Liver (tissue), 9 donors: ENCODE data around the gene LIX1L. TPM values are rescaled to one million over a fixed set of nuclear protein-coding genes. Genes with fewer than 3 reads are reported as not detected.
A peak's percentile ranks its signal among the peaks of the same experiment; 100 is the strongest.

ENCODE experiments used
- DNase-seq: peaks from one replicate; pipeline ENCODE4 v3.0.0-alpha.2; 2017; ENCODE audit warnings: low spot score
- H3K27ac ChIP-seq, 2 donors: one replicate each; pipeline ENCODE4 v1.7.0; 2013; ENCODE audit warnings: inconsistent platforms in 2 of 2, low read length in 2 of 2, control low read depth in 1 of 2, low read depth in 1 of 2, mild to moderate bottlenecking in 1 of 2
- H3K27me3 ChIP-seq, 4 donors: one replicate each; pipeline versions ENCODE4 v1.6.1 to v1.7.0; 2013; ENCODE audit warnings: low read length in 3 of 4, inconsistent platforms in 1 of 4, mild to moderate bottlenecking in 1 of 4, moderate library complexity in 1 of 4; ENCODE audit not compliant: control insufficient read depth in 4 of 4, insufficient read depth in 4 of 4
- H3K36me3 ChIP-seq, 4 donors: one replicate each; pipeline versions ENCODE4 v1.6.1 to v1.7.0; 2013; ENCODE audit warnings: low read length in 3 of 4, mild to moderate bottlenecking in 3 of 4, low read depth in 1 of 4, moderate library complexity in 1 of 4; ENCODE audit not compliant: control insufficient read depth in 4 of 4, insufficient read depth in 3 of 4
- H3K4me1 ChIP-seq, 4 donors: one replicate each; pipeline versions ENCODE4 v1.6.1 to v1.7.0; 2013; ENCODE audit warnings: low read length in 3 of 4, mild to moderate bottlenecking in 3 of 4, moderate library complexity in 1 of 4; ENCODE audit not compliant: control insufficient read depth in 4 of 4, insufficient read depth in 4 of 4
- H3K4me3 ChIP-seq, 3 donors: one replicate each; pipeline versions ENCODE4 v1.6.1 to v1.7.0; 2013; ENCODE audit warnings: low read length in 3 of 3, control low read depth in 1 of 3, low read depth in 1 of 3, mild to moderate bottlenecking in 1 of 3
- H3K9ac ChIP-seq, 2 donors: one replicate each; pipeline ENCODE4 v1.7.0; 2013; ENCODE audit warnings: low read length in 2 of 2, mild to moderate bottlenecking in 2 of 2, moderate library complexity in 2 of 2, control low read depth in 1 of 2, low read depth in 1 of 2
- H3K9me3 ChIP-seq, 4 donors: one replicate each; pipeline versions ENCODE4 v1.6.1 to v1.7.0; 2013; ENCODE audit warnings: low read length in 3 of 4; ENCODE audit not compliant: control insufficient read depth in 4 of 4
- ATF3 ChIP-seq: IDR thresholded peaks from 2 replicates; pipeline ENCODE4 v1.6.1; 2016; ENCODE audit warnings: antibody characterized with exemption
- EGR1 ChIP-seq, 2 donors: IDR thresholded peaks; 2 replicates each; pipeline ENCODE4 v1.6.1; 2016 to 2018; ENCODE audit warnings: antibody characterized with exemption in 2 of 2, low read depth in 2 of 2
- FOXA1 ChIP-seq: IDR thresholded peaks from 2 replicates; pipeline ENCODE4 v1.6.1; 2016; ENCODE audit warnings: antibody characterized with exemption
- FOXA2 ChIP-seq: IDR thresholded peaks from 2 replicates; pipeline ENCODE4 v1.6.1; 2016; ENCODE audit warnings: antibody characterized with exemption
- GABPA ChIP-seq, 2 donors: IDR thresholded peaks in 1 of 2; conservative IDR thresholded peaks in 1 of 2; 2 replicates each; pipeline ENCODE4 v1.6.1; 2016; ENCODE audit warnings: antibody characterized with exemption in 2 of 2, mild to moderate bottlenecking in 1 of 2, moderate library complexity in 1 of 2
- HNF4A ChIP-seq, 2 donors: conservative IDR thresholded peaks; 2 replicates each; pipeline ENCODE4 v1.6.1; 2016; ENCODE audit warnings: antibody characterized with exemption in 2 of 2, mild to moderate bottlenecking in 2 of 2
- HNF4G ChIP-seq: IDR thresholded peaks from 2 replicates; pipeline ENCODE4 v1.6.1; 2016; ENCODE audit warnings: antibody characterized with exemption
- JUND ChIP-seq, 2 donors: IDR thresholded peaks; 2 replicates each; pipeline ENCODE4 v1.6.1; 2016; ENCODE audit warnings: antibody characterized with exemption in 2 of 2
- MAX ChIP-seq: IDR thresholded peaks from 2 replicates; pipeline ENCODE4 v1.6.1; 2016; ENCODE audit warnings: antibody characterized with exemption
- NR2F2 ChIP-seq: IDR thresholded peaks from 2 replicates; pipeline ENCODE4 v1.6.1; 2016; ENCODE audit warnings: antibody characterized with exemption
- RAD21 ChIP-seq, 2 donors: IDR thresholded peaks; 2 replicates each; pipeline ENCODE4 v1.6.1; 2016; ENCODE audit warnings: antibody characterized with exemption in 2 of 2, mild to moderate bottlenecking in 2 of 2
- RXRA ChIP-seq, 2 donors: IDR thresholded peaks; 2 replicates each; pipeline ENCODE4 v1.6.1; 2017 to 2018; ENCODE audit warnings: antibody characterized with exemption in 2 of 2, mild to moderate bottlenecking in 1 of 2
- SP1 ChIP-seq: IDR thresholded peaks from 2 replicates; pipeline ENCODE4 v1.6.1; 2018; ENCODE audit warnings: antibody characterized with exemption, mild to moderate bottlenecking
- TAF1 ChIP-seq: conservative IDR thresholded peaks from 2 replicates; pipeline ENCODE4 v1.6.1; 2016; ENCODE audit warnings: antibody characterized with exemption, mild to moderate bottlenecking
- YY1 ChIP-seq: IDR thresholded peaks from 2 replicates; pipeline ENCODE4 v1.6.1; 2016; ENCODE audit warnings: antibody characterized with exemption, mild to moderate bottlenecking
- WGBS: extraction: QIAGEN DNeasy Blood & Tissue Kit; methylation state at CpG from one replicate; pipeline ENCODE4 v1.1.7; 2013; 5-methylcytosine and 5-hydroxymethylcytosine counted together
- polyA plus RNA-seq, 2 donors: library from polyadenylated mRNA; stranded (reverse) in 1 of 2; unstranded in 1 of 2; fragments of 200-250 nt in 1 of 2; fragments of >200 nt in 1 of 2; fragmentation: Nextera tagmentation in 1 of 2; extraction: Ambion mirVana in 1 of 2; gene quantifications; one replicate each; pipeline versions ENCODE4 v1.2.1 to v1.2.3, GENCODE V29; 2013 to 2015
- total RNA-seq, 2 donors: library from RNA; depleted of rRNA; stranded (reverse); fragments of >200 nt; gene quantifications; one replicate each; pipeline ENCODE4 v1.2.3, GENCODE V29; 2014
- TF ChIP-seq, protein P1 (sequence below): IDR thresholded peaks from 2 replicates; pipeline ENCODE4 v1.6.1; 2016; ENCODE audit warnings: antibody characterized with exemption, mild to moderate bottlenecking
- TF ChIP-seq, protein P2 (sequence below): fragments of 150-350 bp; IDR thresholded peaks from 2 replicates; pipeline ENCODE4 v1.5.1; 2017; ENCODE audit warnings: improper control_type of control experiment, low read depth, low read length; ENCODE audit not compliant: missing input control
- TF ChIP-seq, protein P3 (sequence below): IDR thresholded peaks from 2 replicates; pipeline ENCODE4 v1.6.1; 2016; ENCODE audit warnings: antibody characterized with exemption
- donor health status: healthy.
- donor health status: healthy.
- donor health status: healthy.
- donor health status: healthy.
- donor health status: healthy.

The LIX1L gene
- total and polyA plus RNA-seq, 4 donors = 4.6 to 8.6 (median 6.3) TPM

- H3K27me3 ChIP-seq = no peaks in the 10 kb centered on the region
- peak overlapping the region; percentile 80 to 91 for H3K27ac ChIP-seq
- DNase-seq = no peak
- WGBS = 8% methylated on average over 5 of the region's 5 CpGs
- peaks cover 7 to 37% (median 23%) of the 10 kb centered on the region in 4 donors for H3K4me1 ChIP-seq
- H3K9ac ChIP-seq = peak overlapping the region in 1 of 2 donors; percentile 54
- TF ChIP-seq TAF1 (no peak), ATF3 (no peak), EGR1 (IDR thresholded peaks at IDR 0.05; ENCODE audit: low read depth in 2 of 2) (peak in 1 of 2 donors; percentile 39), HNF4A (conservative IDR thresholded peaks at IDR 0.05) (peak; percentile 59 to 69), MAX (peak; percentile 58), RAD21 (IDR thresholded peaks at IDR 0.05) (peak; percentile 25 to 40), SP1 (peak; percentile 92), GABPA (IDR thresholded peaks at IDR 0.05 in 1 of 2, conservative IDR thresholded peaks at IDR 0.05 in 1 of 2) (peak in 1 of 2 donors; percentile 63), FOXA2 (peak; percentile 35), JUND (IDR thresholded peaks at IDR 0.05) (peak; percentile 23 to 60), NR2F2 (peak; percentile 84), RXRA (IDR thresholded peaks at IDR 0.05) (peak; percentile 90 to 94), YY1 (peak; percentile 59), HNF4G (no peak), FOXA1 (peak; percentile 16)
- TF ChIP-seq, protein P1, sequence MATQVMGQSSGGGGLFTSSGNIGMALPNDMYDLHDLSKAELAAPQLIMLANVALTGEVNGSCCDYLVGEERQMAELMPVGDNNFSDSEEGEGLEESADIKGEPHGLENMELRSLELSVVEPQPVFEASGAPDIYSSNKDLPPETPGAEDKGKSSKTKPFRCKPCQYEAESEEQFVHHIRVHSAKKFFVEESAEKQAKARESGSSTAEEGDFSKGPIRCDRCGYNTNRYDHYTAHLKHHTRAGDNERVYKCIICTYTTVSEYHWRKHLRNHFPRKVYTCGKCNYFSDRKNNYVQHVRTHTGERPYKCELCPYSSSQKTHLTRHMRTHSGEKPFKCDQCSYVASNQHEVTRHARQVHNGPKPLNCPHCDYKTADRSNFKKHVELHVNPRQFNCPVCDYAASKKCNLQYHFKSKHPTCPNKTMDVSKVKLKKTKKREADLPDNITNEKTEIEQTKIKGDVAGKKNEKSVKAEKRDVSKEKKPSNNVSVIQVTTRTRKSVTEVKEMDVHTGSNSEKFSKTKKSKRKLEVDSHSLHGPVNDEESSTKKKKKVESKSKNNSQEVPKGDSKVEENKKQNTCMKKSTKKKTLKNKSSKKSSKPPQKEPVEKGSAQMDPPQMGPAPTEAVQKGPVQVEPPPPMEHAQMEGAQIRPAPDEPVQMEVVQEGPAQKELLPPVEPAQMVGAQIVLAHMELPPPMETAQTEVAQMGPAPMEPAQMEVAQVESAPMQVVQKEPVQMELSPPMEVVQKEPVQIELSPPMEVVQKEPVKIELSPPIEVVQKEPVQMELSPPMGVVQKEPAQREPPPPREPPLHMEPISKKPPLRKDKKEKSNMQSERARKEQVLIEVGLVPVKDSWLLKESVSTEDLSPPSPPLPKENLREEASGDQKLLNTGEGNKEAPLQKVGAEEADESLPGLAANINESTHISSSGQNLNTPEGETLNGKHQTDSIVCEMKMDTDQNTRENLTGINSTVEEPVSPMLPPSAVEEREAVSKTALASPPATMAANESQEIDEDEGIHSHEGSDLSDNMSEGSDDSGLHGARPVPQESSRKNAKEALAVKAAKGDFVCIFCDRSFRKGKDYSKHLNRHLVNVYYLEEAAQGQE = peak; percentile 74
- TF ChIP-seq, protein P2, sequence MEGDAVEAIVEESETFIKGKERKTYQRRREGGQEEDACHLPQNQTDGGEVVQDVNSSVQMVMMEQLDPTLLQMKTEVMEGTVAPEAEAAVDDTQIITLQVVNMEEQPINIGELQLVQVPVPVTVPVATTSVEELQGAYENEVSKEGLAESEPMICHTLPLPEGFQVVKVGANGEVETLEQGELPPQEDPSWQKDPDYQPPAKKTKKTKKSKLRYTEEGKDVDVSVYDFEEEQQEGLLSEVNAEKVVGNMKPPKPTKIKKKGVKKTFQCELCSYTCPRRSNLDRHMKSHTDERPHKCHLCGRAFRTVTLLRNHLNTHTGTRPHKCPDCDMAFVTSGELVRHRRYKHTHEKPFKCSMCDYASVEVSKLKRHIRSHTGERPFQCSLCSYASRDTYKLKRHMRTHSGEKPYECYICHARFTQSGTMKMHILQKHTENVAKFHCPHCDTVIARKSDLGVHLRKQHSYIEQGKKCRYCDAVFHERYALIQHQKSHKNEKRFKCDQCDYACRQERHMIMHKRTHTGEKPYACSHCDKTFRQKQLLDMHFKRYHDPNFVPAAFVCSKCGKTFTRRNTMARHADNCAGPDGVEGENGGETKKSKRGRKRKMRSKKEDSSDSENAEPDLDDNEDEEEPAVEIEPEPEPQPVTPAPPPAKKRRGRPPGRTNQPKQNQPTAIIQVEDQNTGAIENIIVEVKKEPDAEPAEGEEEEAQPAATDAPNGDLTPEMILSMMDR = no peak
- TF ChIP-seq, protein P3, sequence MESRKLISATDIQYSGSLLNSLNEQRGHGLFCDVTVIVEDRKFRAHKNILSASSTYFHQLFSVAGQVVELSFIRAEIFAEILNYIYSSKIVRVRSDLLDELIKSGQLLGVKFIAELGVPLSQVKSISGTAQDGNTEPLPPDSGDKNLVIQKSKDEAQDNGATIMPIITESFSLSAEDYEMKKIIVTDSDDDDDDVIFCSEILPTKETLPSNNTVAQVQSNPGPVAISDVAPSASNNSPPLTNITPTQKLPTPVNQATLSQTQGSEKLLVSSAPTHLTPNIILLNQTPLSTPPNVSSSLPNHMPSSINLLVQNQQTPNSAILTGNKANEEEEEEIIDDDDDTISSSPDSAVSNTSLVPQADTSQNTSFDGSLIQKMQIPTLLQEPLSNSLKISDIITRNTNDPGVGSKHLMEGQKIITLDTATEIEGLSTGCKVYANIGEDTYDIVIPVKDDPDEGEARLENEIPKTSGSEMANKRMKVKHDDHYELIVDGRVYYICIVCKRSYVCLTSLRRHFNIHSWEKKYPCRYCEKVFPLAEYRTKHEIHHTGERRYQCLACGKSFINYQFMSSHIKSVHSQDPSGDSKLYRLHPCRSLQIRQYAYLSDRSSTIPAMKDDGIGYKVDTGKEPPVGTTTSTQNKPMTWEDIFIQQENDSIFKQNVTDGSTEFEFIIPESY = peak; percentile 64
- H3K36me3 ChIP-seq = peaks cover 0 to 9% (median 4%) of the 10 kb centered on the region in 4 donors
- H3K9me3 ChIP-seq = no peaks in the 10 kb centered on the region
- no peak overlapping the region for H3K4me3 ChIP-seq
Observed at GRCh38 chr1:145999321-146000024, 41.7 kb upstream of the LIX1L start.
